Measurements from ENCODE around the gene SDR39U1.

DNA sequence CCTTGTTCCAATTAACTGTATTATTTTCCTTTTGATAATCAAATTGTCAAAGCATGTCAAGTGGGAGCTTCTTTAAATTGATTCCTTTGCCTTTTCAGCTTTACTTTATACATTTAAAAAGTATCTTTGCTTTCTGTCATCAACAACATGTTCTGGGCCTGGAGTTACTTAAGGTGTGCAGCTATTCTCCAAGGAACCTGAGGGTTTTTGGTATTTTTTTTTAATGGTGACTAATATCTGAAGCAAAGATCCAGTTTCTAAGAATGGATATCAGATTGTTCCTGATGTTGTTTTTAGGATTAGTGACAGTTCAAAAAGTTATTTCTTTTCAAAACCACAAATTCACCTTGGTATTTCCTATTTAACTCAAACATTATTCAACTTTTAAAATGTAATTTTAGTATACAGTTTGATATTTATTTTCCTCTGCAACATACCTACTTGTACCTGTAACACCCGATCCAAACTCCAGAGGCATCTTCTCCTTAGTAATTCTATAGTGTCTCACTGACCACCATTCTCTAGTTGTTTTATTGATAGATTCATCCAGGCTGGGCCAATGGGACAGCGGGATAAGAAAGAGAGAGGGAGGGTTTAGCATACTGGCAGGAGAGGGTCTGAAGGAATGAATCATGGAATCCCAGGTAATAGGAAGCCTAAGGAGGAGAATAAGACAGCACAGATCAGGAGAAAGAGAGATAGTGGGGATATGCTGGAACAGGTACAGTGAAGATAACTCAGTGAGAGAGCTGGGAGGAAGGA, 16.2 kb downstream of the SDR39U1 start:
- TF ChIP-seq, protein P1, sequence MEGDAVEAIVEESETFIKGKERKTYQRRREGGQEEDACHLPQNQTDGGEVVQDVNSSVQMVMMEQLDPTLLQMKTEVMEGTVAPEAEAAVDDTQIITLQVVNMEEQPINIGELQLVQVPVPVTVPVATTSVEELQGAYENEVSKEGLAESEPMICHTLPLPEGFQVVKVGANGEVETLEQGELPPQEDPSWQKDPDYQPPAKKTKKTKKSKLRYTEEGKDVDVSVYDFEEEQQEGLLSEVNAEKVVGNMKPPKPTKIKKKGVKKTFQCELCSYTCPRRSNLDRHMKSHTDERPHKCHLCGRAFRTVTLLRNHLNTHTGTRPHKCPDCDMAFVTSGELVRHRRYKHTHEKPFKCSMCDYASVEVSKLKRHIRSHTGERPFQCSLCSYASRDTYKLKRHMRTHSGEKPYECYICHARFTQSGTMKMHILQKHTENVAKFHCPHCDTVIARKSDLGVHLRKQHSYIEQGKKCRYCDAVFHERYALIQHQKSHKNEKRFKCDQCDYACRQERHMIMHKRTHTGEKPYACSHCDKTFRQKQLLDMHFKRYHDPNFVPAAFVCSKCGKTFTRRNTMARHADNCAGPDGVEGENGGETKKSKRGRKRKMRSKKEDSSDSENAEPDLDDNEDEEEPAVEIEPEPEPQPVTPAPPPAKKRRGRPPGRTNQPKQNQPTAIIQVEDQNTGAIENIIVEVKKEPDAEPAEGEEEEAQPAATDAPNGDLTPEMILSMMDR (IDR thresholded peaks at IDR 0.05): no peak
- TF ChIP-seq ZFX (IDR thresholded peaks at IDR 0.05; ENCODE audit: borderline replicate concordance): no peak
